ENCODE measurements around the gene GIPC2. TPM values are rescaled to one million over a fixed set of nuclear protein-coding genes. Genes with fewer than 3 reads are reported as not detected.

Gene GIPC2
- total RNA-seq, 1 experiment from 2014 or later = 0.26 TPM

DNA sequence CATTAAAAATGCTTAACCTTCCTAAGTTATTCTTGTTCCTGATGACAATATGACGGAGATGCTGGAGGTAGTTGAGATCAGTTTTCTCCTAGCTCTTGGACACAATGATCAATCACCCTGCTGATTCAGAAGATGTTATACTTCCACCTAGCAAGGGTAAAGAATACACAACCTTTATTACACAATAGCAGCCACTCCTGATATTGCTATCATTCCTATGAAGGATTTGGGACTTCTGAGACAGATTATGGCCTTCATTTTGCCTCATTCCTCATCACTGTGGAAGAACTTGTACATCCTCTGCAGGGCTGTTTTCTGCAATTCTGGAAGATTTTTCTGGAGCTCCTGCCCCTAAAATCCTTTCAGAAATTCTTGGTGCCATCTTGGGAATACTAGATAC, 47.8 kb downstream of the GIPC2 start:
- POLR2A ChIA-PET = no interaction called here
- Histone ChIP-seq H3K27me3 (ENCODE audit: control insufficient read depth, insufficient read depth, low read length) (no peaks in the 10 kb centered on the region), H3K4me1 (ENCODE audit: control insufficient read depth, insufficient read depth, low read length) (peaks cover 2% of the 10 kb centered on the region; the same call in 1 of the 2 replicates), H3K9me3 (ENCODE audit: control insufficient read depth, insufficient read depth, low read depth, low read length) (no peaks in the 10 kb centered on the region), H3K36me3 (ENCODE audit: control insufficient read depth, insufficient read depth, low read length) (no peaks in the 10 kb centered on the region), H3K4me3 (ENCODE audit: low read depth in 2 of 2, low read length in 2 of 2) (no peak overlapping the region), H3K27ac (ENCODE audit: low read length) (no peak overlapping the region)
- TF ChIP-seq SIN3A (IDR thresholded peaks at IDR 0.05; ENCODE audit: borderline replicate concordance, insufficient read depth, low read depth, low read length) (no peak), POLR2AphosphoS5 (IDR thresholded peaks at IDR 0.05; ENCODE audit: low read depth, low read length) (no peak), TCF7L2 (IDR thresholded peaks at IDR 0.05; ENCODE audit: low read depth, low read length) (no peak)
- TF ChIP-seq, protein P1, sequence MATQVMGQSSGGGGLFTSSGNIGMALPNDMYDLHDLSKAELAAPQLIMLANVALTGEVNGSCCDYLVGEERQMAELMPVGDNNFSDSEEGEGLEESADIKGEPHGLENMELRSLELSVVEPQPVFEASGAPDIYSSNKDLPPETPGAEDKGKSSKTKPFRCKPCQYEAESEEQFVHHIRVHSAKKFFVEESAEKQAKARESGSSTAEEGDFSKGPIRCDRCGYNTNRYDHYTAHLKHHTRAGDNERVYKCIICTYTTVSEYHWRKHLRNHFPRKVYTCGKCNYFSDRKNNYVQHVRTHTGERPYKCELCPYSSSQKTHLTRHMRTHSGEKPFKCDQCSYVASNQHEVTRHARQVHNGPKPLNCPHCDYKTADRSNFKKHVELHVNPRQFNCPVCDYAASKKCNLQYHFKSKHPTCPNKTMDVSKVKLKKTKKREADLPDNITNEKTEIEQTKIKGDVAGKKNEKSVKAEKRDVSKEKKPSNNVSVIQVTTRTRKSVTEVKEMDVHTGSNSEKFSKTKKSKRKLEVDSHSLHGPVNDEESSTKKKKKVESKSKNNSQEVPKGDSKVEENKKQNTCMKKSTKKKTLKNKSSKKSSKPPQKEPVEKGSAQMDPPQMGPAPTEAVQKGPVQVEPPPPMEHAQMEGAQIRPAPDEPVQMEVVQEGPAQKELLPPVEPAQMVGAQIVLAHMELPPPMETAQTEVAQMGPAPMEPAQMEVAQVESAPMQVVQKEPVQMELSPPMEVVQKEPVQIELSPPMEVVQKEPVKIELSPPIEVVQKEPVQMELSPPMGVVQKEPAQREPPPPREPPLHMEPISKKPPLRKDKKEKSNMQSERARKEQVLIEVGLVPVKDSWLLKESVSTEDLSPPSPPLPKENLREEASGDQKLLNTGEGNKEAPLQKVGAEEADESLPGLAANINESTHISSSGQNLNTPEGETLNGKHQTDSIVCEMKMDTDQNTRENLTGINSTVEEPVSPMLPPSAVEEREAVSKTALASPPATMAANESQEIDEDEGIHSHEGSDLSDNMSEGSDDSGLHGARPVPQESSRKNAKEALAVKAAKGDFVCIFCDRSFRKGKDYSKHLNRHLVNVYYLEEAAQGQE (IDR thresholded peaks at IDR 0.05; ENCODE audit: insufficient read depth in 1 of 2, low read depth in 2 of 2, low read length in 1 of 2) = no peak
- TF ChIP-seq, protein P2, sequence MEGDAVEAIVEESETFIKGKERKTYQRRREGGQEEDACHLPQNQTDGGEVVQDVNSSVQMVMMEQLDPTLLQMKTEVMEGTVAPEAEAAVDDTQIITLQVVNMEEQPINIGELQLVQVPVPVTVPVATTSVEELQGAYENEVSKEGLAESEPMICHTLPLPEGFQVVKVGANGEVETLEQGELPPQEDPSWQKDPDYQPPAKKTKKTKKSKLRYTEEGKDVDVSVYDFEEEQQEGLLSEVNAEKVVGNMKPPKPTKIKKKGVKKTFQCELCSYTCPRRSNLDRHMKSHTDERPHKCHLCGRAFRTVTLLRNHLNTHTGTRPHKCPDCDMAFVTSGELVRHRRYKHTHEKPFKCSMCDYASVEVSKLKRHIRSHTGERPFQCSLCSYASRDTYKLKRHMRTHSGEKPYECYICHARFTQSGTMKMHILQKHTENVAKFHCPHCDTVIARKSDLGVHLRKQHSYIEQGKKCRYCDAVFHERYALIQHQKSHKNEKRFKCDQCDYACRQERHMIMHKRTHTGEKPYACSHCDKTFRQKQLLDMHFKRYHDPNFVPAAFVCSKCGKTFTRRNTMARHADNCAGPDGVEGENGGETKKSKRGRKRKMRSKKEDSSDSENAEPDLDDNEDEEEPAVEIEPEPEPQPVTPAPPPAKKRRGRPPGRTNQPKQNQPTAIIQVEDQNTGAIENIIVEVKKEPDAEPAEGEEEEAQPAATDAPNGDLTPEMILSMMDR (IDR thresholded peaks at IDR 0.05) = no peak
- CTCF ChIA-PET = no interaction called here
- BruUV-seq (replicated peaks) = no TSS peak
- ATAC-seq (no peak), DNase-seq (ENCODE audit: low read depth, low spot score) (no peak)
- intact Hi-C loops (cut with micrococcal nuclease; ENCODE audit: unreplicated experiment) = no loop called here
- in situ Hi-C loops (cut with HindIII; ENCODE audit: low pct_unique_long_range_greater_than_20kb, low sequenced_read_pairs) = no loop called here

- CTCF ChIA-PET = no interaction called here
- POLR2A ChIA-PET = interaction anchor here (0.5 kb wide), 1 partner anchor 13 kb away, joined by 4 read pairs; no protein-coding TSS in a partner anchor
Measured at GRCh38 chr1:78094639-78095038, 48.9 kb downstream of the GIPC2 start.

More at GRCh38 chr1:78094639-78095038, 48.9 kb downstream of the GIPC2 start:
- Histone ChIP-seq H3K4me3 (ENCODE audit: low read depth in 2 of 2, low read length in 2 of 2) (no peak overlapping the region), H3K9me3 (ENCODE audit: control insufficient read depth, insufficient read depth, low read depth, low read length) (no peaks in the 10 kb centered on the region), H3K27ac (ENCODE audit: low read length) (no peak overlapping the region), H3K4me1 (ENCODE audit: control insufficient read depth, insufficient read depth, low read length) (peaks cover 2% of the 10 kb centered on the region; the same call in 1 of the 2 replicates), H3K27me3 (ENCODE audit: control insufficient read depth, insufficient read depth, low read length) (no peaks in the 10 kb centered on the region), H3K36me3 (ENCODE audit: control insufficient read depth, insufficient read depth, low read length) (no peaks in the 10 kb centered on the region)
- DNase-seq (ENCODE audit: low read depth, low spot score) (no peak), ATAC-seq (no peak)
- in situ Hi-C loops (cut with HindIII; ENCODE audit: low pct_unique_long_range_greater_than_20kb, low sequenced_read_pairs) = no loop called here
- TF ChIP-seq, protein P2 (IDR thresholded peaks at IDR 0.05) = no peak
- TF ChIP-seq SIN3A (IDR thresholded peaks at IDR 0.05; ENCODE audit: borderline replicate concordance, insufficient read depth, low read depth, low read length) (no peak), POLR2AphosphoS5 (IDR thresholded peaks at IDR 0.05; ENCODE audit: low read depth, low read length) (no peak), TCF7L2 (IDR thresholded peaks at IDR 0.05; ENCODE audit: low read depth, low read length) (no peak)
- TF ChIP-seq, protein P1 (IDR thresholded peaks at IDR 0.05; ENCODE audit: insufficient read depth in 1 of 2, low read depth in 2 of 2, low read length in 1 of 2) = no peak
- no TSS peak for BruUV-seq (replicated peaks)
- intact Hi-C loops (cut with micrococcal nuclease; ENCODE audit: unreplicated experiment) = no loop called here

Data from Panc1 (cell line).